ENCODE results near the gene CIART.
A peak's percentile ranks its signal among the peaks of the same experiment; 100 is the strongest.

The CIART gene

DNA sequence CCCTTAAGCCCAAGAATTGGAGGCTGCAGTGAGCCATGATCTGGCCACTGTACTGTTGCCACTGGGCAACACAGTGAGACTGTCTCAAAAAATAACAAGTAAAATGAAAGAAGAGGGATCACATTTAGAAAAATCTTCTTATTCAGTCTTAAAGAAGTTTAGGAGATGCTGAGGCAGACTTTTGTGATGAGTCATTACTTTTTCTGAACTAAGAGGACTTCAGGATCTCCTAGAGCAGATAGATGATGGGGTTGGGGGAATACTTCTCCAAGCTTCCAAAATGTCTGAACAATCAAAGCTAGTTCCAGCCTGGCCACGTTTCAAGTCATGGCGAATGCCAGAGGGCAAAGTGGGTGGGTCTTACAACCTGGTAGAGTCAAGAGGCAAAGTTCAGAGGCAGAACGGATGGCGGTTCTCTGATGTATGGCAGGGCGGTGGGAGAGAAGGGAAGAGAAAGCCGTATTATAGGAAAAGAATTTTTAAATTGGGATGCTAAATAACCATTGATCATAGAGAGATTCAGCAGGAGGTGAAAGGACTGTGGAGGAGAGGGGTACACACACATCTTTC lies 2.1 kb upstream of the CIART start:
- intact Hi-C loops (cut with DNase I; ENCODE audit: low total_unique reads) = no loop called here
- TF ChIP-seq, protein P1, sequence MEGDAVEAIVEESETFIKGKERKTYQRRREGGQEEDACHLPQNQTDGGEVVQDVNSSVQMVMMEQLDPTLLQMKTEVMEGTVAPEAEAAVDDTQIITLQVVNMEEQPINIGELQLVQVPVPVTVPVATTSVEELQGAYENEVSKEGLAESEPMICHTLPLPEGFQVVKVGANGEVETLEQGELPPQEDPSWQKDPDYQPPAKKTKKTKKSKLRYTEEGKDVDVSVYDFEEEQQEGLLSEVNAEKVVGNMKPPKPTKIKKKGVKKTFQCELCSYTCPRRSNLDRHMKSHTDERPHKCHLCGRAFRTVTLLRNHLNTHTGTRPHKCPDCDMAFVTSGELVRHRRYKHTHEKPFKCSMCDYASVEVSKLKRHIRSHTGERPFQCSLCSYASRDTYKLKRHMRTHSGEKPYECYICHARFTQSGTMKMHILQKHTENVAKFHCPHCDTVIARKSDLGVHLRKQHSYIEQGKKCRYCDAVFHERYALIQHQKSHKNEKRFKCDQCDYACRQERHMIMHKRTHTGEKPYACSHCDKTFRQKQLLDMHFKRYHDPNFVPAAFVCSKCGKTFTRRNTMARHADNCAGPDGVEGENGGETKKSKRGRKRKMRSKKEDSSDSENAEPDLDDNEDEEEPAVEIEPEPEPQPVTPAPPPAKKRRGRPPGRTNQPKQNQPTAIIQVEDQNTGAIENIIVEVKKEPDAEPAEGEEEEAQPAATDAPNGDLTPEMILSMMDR (IDR thresholded peaks at IDR 0.05) = no peak
- Histone ChIP-seq H3K4me3 (no peak overlapping the region), H3K4me1 (peaks cover 0 to 28% (median 23%) of the 10 kb centered on the region in 4 donors), H3K36me3 (peaks cover 0 to 13% (median 2%) of the 10 kb centered on the region in 3 donors), H3K27me3 (no peaks in the 10 kb centered on the region), H3K9me3 (no peaks in the 10 kb centered on the region), H3K27ac (peak overlapping the region; percentile 79 to 89)
- peak in 1 of 2 donors; percentile 62 for DNase-seq

DNA sequence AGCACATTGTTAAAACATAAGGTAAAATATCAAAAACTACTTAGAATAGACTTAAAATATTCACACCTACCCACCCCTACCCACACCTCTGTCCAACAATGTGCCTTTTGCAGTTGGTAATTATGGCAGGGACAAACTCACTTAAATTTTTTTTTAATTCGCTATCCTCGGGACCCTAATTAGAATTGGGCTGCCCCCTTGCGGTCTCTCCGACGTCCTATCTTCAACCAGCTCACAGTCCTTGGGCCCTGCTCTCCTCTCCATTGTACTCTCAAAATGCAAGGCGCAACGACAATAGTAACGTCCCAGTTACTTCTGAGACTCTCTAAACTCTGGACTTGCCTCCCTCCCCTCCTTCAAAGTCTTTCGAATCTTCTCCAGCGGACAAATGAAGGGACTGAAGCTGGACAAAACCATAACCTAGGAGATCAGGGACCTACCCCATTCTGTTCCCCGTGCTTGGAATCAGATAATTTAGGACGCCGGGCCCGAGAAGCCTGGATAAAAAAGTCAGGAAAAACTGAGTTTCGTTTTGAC lies 1.1 kb upstream of the CIART start:
- intact Hi-C loops (cut with DNase I; ENCODE audit: low total_unique reads) = no loop called here

DNA sequence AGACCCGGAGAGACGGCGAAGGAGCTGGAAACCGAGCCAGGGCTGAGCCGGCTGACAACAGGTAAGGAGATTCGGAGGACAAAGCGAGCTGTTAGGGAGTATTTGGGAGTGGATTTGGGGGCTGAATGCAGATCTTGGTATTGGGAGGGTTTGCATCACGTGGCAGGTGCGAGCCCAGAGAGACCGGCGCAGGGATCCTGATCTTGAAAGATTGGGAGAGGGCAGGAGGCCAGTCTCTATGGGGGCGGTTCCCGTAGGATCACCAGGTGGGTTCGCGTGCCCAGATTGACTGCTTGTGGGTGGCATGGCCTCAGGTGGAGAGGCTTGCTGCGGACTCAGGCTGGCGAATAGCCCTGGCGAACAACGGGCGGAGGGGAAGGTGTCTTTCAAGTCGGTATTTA lies 204 bp downstream of the CIART start:
- H3K4me1 ChIP-seq = peaks cover 0 to 28% (median 23%) of the 10 kb centered on the region in 4 donors
- H3K27ac ChIP-seq = peak overlapping the region; percentile 79 to 89
- H3K4me3 ChIP-seq = peak overlapping the region; percentile 53 to 57
- H3K27me3 ChIP-seq = no peaks in the 10 kb centered on the region
- H3K9me3 ChIP-seq = no peaks in the 10 kb centered on the region
- peak in 1 of 2 donors; percentile 45 for DNase-seq
- intact Hi-C loops (cut with DNase I; ENCODE audit: low total_unique reads) = no loop called here
- H3K36me3 ChIP-seq = peaks cover 14 to 36% (median 19%) of the 10 kb centered on the region in 3 donors
- TF ChIP-seq, protein P1 (IDR thresholded peaks at IDR 0.05) = no peak

More for the DNA sequence above, 1.1 kb upstream of the CIART start:
- H3K4me1 ChIP-seq = peaks cover 0 to 28% (median 23%) of the 10 kb centered on the region in 4 donors
- peak overlapping the region; percentile 53 to 57 for H3K4me3 ChIP-seq
- no peaks in the 10 kb centered on the region for H3K27me3 ChIP-seq
- peak overlapping the region; percentile 79 to 89 for H3K27ac ChIP-seq
- peak; percentile 83 to 86 for DNase-seq
- TF ChIP-seq, protein P1 (IDR thresholded peaks at IDR 0.05) = peak; percentile 78 to 80
- H3K36me3 ChIP-seq = peaks cover 2 to 23% (median 8%) of the 10 kb centered on the region in 3 donors
- no peaks in the 10 kb centered on the region for H3K9me3 ChIP-seq

DNA sequence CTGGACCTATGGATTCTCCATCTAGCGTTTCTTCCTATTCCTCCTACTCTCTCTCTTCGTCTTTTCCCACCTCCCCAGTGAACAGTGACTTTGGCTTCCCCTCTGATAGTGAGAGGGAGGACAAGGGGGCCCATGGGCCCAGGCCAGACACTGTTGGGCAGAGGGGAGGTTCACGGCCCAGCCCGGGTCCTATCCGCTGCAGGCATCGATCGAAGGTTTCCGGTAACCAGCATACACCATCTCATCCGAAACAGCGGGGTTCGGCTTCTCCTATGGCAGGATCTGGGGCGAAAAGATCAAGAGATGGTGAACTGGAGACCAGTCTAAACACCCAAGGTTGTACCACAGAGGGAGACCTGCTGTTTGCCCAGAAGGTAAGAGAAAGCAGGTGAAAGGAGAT lies 906 bp downstream of the CIART start:
- H3K27ac ChIP-seq = peak overlapping the region; percentile 79 to 89
- TF ChIP-seq, protein P1 (IDR thresholded peaks at IDR 0.05) = no peak
- H3K9me3 ChIP-seq = no peaks in the 10 kb centered on the region
- H3K27me3 ChIP-seq = no peaks in the 10 kb centered on the region
- H3K36me3 ChIP-seq = peaks cover 14 to 37% (median 21%) of the 10 kb centered on the region in 3 donors
- H3K4me1 ChIP-seq = peaks cover 0 to 28% (median 23%) of the 10 kb centered on the region in 4 donors
- intact Hi-C loops (cut with DNase I; ENCODE audit: low total_unique reads) = no loop called here
- peak in 1 of 2 donors; percentile 64 for DNase-seq
- peak overlapping the region; percentile 53 to 57 for H3K4me3 ChIP-seq

DNA sequence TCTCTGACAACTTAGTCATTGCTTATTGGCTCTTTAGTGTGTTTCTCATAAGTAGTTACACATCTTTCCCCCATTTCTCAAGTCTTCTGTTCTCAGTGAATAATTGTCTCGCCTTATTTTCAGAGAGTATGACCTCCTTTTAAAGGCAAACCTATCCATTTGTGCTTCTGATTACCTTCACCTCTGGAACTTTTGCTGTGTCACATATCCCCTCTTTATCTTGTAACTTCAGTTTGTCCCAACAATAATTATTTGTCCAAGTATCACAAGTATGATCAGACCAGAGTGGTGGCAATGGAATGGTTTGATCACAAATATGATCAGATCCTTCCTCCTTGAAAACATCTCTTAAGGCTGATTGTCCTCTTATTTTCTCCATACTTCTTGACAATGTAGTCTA lies 6.0 kb downstream of the CIART start:
- intact Hi-C loops (cut with DNase I; ENCODE audit: low total_unique reads) = no loop called here
- TF ChIP-seq, protein P1 (IDR thresholded peaks at IDR 0.05) = no peak

More for the DNA sequence above, 6.0 kb downstream of the CIART start:
- Histone ChIP-seq H3K27ac (no peak overlapping the region), H3K4me1 (peaks cover 0 to 15% (median 11%) of the 10 kb centered on the region in 4 donors), H3K36me3 (peaks cover 14 to 37% (median 21%) of the 10 kb centered on the region in 3 donors), H3K4me3 (no peak overlapping the region), H3K9me3 (no peaks in the 10 kb centered on the region), H3K27me3 (no peaks in the 10 kb centered on the region)
- no peak for DNase-seq

Measured in tibial artery (tissue), 4 donors.